Suppressor macrophage treated with lipopolysaccharide for 1 hour (primary cell): Measurements from ENCODE around the gene NOP16.

Experiments used
- DNase-seq, 3 donors: peaks; one replicate each; pipeline ENCODE4 v3.0.0-alpha.2; 2020 to 2022

Gene NOP16

GRCh38 chr5:176388444-176389134 lies at the start of gene NOP16, which contains the start of gene HIGD2A:
NOP16 (minus strand) TSS chr5:176388598; CDS start chr5:176388539, 59 bp downstream.
HIGD2A (plus strand) TSS chr5:176388751; CDS start chr5:176388820, 69 bp downstream.
- DNase-seq: peak; percentile 99 to 100 (median 99)

- DNase-seq: peak; percentile 15 to 46 (median 32)
Observed at GRCh38 chr5:176436656-176437055, 48.3 kb upstream of the NOP16 start.

- DNase-seq: no peak
Observed at GRCh38 chr5:176432707-176433106, 44.3 kb upstream of the NOP16 start.

GRCh38 chr5:176429972-176430371 lies 41.6 kb upstream of the NOP16 start:
- DNase-seq: peak in 1 of 3 donors; percentile 16

GRCh38 chr5:176427971-176428370 lies 39.6 kb upstream of the NOP16 start:
- peak in 1 of 3 donors; percentile 20 for DNase-seq

- peak in 1 of 3 donors; percentile 5 for DNase-seq
Observed at GRCh38 chr5:176426876-176427275, 38.5 kb upstream of the NOP16 start.

GRCh38 chr5:176425791-176426190 lies 37.4 kb upstream of the NOP16 start:
- DNase-seq: peak in 1 of 3 donors; percentile 4

- peak in 1 of 3 donors; percentile 14 for DNase-seq
Observed at GRCh38 chr5:176425138-176425537, 36.7 kb upstream of the NOP16 start.

- peak in 1 of 3 donors; percentile 2 for DNase-seq
Observed at GRCh38 chr5:176424181-176424580, 35.8 kb upstream of the NOP16 start.

- peak; percentile 20 to 32 (median 25) for DNase-seq
Observed at GRCh38 chr5:176420972-176421544, 32.7 kb upstream of the NOP16 start.

GRCh38 chr5:176420086-176420485 lies 31.7 kb upstream of the NOP16 start:
- no peak for DNase-seq

GRCh38 chr5:176418251-176418650 lies 29.9 kb upstream of the NOP16 start:
- DNase-seq: no peak

- DNase-seq: no peak
Observed at GRCh38 chr5:176416965-176417364, 28.6 kb upstream of the NOP16 start.

- DNase-seq: peak; percentile 91 to 99 (median 97)
Observed at GRCh38 chr5:176415952-176416924, 27.8 kb upstream of the NOP16 start, which contains the start of gene CLTB. CLTB (minus strand) TSS chr5:176416539; CDS start chr5:176416363, 176 bp downstream.

GRCh38 chr5:176415240-176415951 lies 27.0 kb upstream of the NOP16 start:
- peak in 2 of 3 donors; percentile 18 to 31 for DNase-seq

- no peak for DNase-seq
Observed at GRCh38 chr5:176414704-176415103, 26.3 kb upstream of the NOP16 start.

- DNase-seq: no peak
Observed at GRCh38 chr5:176413709-176414191, 25.4 kb upstream of the NOP16 start.

- DNase-seq: no peak
Observed at GRCh38 chr5:176413255-176413565, 24.8 kb upstream of the NOP16 start.

GRCh38 chr5:176412517-176413254 lies 24.3 kb upstream of the NOP16 start:
- no peak for DNase-seq

- no peak for DNase-seq
Observed at GRCh38 chr5:176410486-176411180, 22.2 kb upstream of the NOP16 start.

GRCh38 chr5:176409765-176410164 lies 21.4 kb upstream of the NOP16 start:
- DNase-seq: no peak
